ENCODE results near the gene TMEM98. TPM values are rescaled to one million over a fixed set of nuclear protein-coding genes. Genes with fewer than 3 reads are reported as not detected.

Gene TMEM98
- total and polyA plus RNA-seq, 2 of the 4 experiments (the other 2 are of a cell fraction), result 173 to 195 TPM

DNA sequence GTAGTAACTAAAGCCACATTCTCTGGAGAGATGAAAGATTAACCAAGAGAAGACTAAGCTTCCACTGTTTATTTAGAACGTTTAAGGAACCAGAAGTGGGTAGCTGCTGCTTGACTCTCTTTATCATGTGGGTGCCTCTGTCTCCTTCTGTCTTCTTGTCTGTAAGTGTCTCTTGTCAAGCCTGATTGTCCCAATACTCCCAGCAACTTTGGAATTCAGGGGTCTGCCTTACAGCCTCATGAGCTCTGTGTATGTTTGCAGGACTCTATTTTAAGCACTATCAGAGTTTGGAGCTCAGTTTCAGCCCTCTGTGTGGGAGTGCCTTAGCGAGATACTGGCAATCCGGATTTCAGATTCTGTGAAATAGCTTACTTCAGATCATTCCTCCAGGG, 34.4 kb downstream of the TMEM98 start:
- H2AK5ac ChIP-seq (ENCODE audit: low read depth, low read length), result no peak overlapping the region
- no peak overlapping the region for H2BK20ac ChIP-seq (ENCODE audit: low read depth, low read length)
- H3K18ac ChIP-seq (ENCODE audit: low read depth, low read length), result no peak overlapping the region
- H3K36me3 ChIP-seq (ENCODE audit: control insufficient read depth, insufficient read depth, low read length), result no peaks in the 10 kb centered on the region
- H3K79me1 ChIP-seq (ENCODE audit: low read depth in 1 of 2, low read length in 2 of 2), result no peaks in the 10 kb centered on the region
- no peak overlapping the region for H4K5ac ChIP-seq (ENCODE audit: low read depth, low read length)
- no peak overlapping the region for H2AK9ac ChIP-seq (replicated peaks; ENCODE audit: low read depth, low read length, poor library complexity)
- CTCF ChIA-PET, result no interaction called here
- H3K4ac ChIP-seq (ENCODE audit: low read depth, low read length), result no peak overlapping the region
- no peak overlapping the region for H3K9ac ChIP-seq (ENCODE audit: low read depth, low read length)
- no peak overlapping the region for H3K14ac ChIP-seq (replicated peaks; ENCODE audit: low read depth, low read length)
- no peaks in the 10 kb centered on the region for H3K9me1 ChIP-seq (ENCODE audit: insufficient read depth, low read length)
- no peak overlapping the region for H2BK5ac ChIP-seq (ENCODE audit: low read depth, low read length, poor library complexity, severe bottlenecking)
- POLR2A ChIA-PET (ENCODE audit: unreplicated experiment), result no interaction called here
- no peak for TF ChIP-seq NFE2L2 (IDR thresholded peaks at IDR 0.05; ENCODE audit: low read depth, low read length)
- TF ChIP-seq, protein P1, sequence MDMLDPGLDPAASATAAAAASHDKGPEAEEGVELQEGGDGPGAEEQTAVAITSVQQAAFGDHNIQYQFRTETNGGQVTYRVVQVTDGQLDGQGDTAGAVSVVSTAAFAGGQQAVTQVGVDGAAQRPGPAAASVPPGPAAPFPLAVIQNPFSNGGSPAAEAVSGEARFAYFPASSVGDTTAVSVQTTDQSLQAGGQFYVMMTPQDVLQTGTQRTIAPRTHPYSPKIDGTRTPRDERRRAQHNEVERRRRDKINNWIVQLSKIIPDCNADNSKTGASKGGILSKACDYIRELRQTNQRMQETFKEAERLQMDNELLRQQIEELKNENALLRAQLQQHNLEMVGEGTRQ (IDR thresholded peaks at IDR 0.05; ENCODE audit: low read depth, low read length), result no peak
- no peak for TF ChIP-seq RAD21 (IDR thresholded peaks at IDR 0.05; ENCODE audit: low read length)
- TF ChIP-seq CEBPB (IDR thresholded peaks at IDR 0.05; ENCODE audit: low read depth, low read length), result no peak
- TF ChIP-seq, protein P2, sequence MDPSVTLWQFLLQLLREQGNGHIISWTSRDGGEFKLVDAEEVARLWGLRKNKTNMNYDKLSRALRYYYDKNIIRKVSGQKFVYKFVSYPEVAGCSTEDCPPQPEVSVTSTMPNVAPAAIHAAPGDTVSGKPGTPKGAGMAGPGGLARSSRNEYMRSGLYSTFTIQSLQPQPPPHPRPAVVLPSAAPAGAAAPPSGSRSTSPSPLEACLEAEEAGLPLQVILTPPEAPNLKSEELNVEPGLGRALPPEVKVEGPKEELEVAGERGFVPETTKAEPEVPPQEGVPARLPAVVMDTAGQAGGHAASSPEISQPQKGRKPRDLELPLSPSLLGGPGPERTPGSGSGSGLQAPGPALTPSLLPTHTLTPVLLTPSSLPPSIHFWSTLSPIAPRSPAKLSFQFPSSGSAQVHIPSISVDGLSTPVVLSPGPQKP (IDR thresholded peaks at IDR 0.05; ENCODE audit: borderline replicate concordance, low read depth, low read length), result no peak
- TF ChIP-seq BHLHE40 (IDR thresholded peaks at IDR 0.05; ENCODE audit: low read depth, low read length), result no peak
- no peak for TF ChIP-seq RCOR1 (IDR thresholded peaks at IDR 0.05; ENCODE audit: insufficient replicate concordance, low read length)
- TF ChIP-seq MAFK (IDR thresholded peaks at IDR 0.05; ENCODE audit: low read depth, low read length), result no peak
- TF ChIP-seq POLR2A (IDR thresholded peaks at IDR 0.05; ENCODE audit: low read depth, low read length), result no peak
- TF ChIP-seq CHD1 (IDR thresholded peaks at IDR 0.05; ENCODE audit: low read depth, low read length), result no peak
- TF ChIP-seq MXI1 (IDR thresholded peaks at IDR 0.05; ENCODE audit: borderline replicate concordance, low read depth, low read length), result no peak
- no peak for TF ChIP-seq MAZ (IDR thresholded peaks at IDR 0.05; ENCODE audit: borderline replicate concordance, low read depth, low read length)
- TF ChIP-seq FOS (IDR thresholded peaks at IDR 0.05; ENCODE audit: low read depth, low read length), result no peak
- TF ChIP-seq, protein P3, sequence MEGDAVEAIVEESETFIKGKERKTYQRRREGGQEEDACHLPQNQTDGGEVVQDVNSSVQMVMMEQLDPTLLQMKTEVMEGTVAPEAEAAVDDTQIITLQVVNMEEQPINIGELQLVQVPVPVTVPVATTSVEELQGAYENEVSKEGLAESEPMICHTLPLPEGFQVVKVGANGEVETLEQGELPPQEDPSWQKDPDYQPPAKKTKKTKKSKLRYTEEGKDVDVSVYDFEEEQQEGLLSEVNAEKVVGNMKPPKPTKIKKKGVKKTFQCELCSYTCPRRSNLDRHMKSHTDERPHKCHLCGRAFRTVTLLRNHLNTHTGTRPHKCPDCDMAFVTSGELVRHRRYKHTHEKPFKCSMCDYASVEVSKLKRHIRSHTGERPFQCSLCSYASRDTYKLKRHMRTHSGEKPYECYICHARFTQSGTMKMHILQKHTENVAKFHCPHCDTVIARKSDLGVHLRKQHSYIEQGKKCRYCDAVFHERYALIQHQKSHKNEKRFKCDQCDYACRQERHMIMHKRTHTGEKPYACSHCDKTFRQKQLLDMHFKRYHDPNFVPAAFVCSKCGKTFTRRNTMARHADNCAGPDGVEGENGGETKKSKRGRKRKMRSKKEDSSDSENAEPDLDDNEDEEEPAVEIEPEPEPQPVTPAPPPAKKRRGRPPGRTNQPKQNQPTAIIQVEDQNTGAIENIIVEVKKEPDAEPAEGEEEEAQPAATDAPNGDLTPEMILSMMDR (conservative IDR thresholded peaks at IDR 0.05; ENCODE audit: low read depth, low read length), result no peak
- no peak for TF ChIP-seq SMC3 (IDR thresholded peaks at IDR 0.05; ENCODE audit: low read depth, low read length)
- no peak for TF ChIP-seq RFX5 (IDR thresholded peaks at IDR 0.05; ENCODE audit: low read depth, low read length)
- dilution Hi-C loops (cut with HindIII; ENCODE audit: low sequenced_read_pairs, unreplicated experiment) (no loop called here), in situ Hi-C loops (cut with MboI; ENCODE audit: low sequenced_read_pairs) (no loop called here), intact Hi-C loops (cut with micrococcal nuclease) (no loop called here)
- no peak overlapping the region for H3K4me3 ChIP-seq (ENCODE audit: insufficient read depth, low read depth, low read length)
- H3K27ac ChIP-seq (ENCODE audit: insufficient read depth, low read length), result no peak overlapping the region
- peaks cover 3% of the 10 kb centered on the region; the same call in 1 of the 2 replicates for H3K27me3 ChIP-seq (ENCODE audit: control insufficient read depth, insufficient read depth, low read length)
- no peak overlapping the region for H4K91ac ChIP-seq (ENCODE audit: insufficient read depth, low read depth, low read length)
- no peak overlapping the region for H3K4me2 ChIP-seq (ENCODE audit: low read depth, low read length)
- H3K9me3 ChIP-seq (ENCODE audit: control insufficient read depth, insufficient read depth, low read length), result no peaks in the 10 kb centered on the region
- H2BK120ac ChIP-seq (ENCODE audit: low read depth, low read length), result no peak overlapping the region
- no peak overlapping the region for H2AFZ ChIP-seq (replicated peaks; ENCODE audit: low read length, poor library complexity)
- H3K4me1 ChIP-seq (ENCODE audit: control insufficient read depth, insufficient read depth, low read length), result no peaks in the 10 kb centered on the region
- H2BK15ac ChIP-seq (ENCODE audit: low read depth, low read length), result no peak overlapping the region
- WGBS, 2 experiments (ENCODE audit: extremely low coverage in 2 of 2, insufficient read length in 1 of 2), result no CpG with 5 or more reads among the region's 3 CpGs
- BruUV-seq (replicated peaks), result no TSS peak
- no peaks in the 10 kb centered on the region for H4K20me1 ChIP-seq (ENCODE audit: insufficient read depth, low read length)
- DNase-seq, result no peak
- no peak overlapping the region for H4K8ac ChIP-seq (ENCODE audit: low read depth in 2 of 2, low read length in 2 of 2)
- no peak overlapping the region for H3K23ac ChIP-seq (ENCODE audit: low read depth, low read length)
- no peak overlapping the region for H3K56ac ChIP-seq (ENCODE audit: extremely low read depth, insufficient read depth, low read length)
- no peak for ATAC-seq (ENCODE audit: low read depth)

Measured in IMR-90 (cell line).